Measurements from ENCODE around the gene MIEF2. TPM values are rescaled to one million over a fixed set of nuclear protein-coding genes. Genes with fewer than 3 reads are reported as not detected.

Gene MIEF2
- total and polyA plus RNA-seq, 2 donors (not counting 3 experiments of a cell fraction or from before 2014, with no cell fraction given) = 8.3 to 22.7 TPM

DNA sequence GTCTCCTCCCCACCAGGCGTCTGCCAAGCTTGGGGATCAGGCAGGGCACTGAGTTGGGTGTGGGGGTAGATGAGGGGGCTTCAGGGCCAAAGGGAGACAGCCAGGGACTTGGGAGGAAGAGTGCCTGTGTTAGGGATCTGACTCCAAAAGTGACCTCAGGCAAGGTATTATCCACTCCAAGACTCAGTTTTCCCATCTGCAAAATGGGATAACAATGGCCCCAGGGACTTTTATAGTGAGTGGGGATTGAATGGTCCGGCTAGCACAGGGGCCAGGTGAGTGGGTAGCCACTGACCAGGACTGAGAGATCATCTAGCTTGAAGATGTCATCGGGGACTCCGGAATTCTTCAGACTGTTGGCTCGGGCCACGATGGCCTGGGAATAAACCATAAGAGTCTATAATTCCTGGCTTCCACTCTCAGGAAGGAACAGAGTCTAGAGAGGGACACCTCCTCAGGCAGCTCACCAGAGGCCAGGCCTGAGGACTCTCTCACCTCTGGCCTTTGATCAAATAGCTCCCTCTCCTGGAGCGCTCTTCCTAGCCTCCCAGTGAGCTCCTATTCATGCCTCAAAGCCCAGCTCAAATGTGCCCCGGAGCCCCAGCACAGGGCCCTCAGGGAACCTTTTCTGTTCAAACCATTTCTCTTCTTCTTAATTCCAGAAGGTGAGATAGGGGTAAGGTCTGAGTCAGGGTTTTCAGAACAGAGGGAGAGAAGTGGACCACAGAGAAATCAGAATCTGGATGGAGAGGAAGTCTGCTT is 5.4 kb upstream of the MIEF2 start:
- no peak for FAIRE-seq
- no peak overlapping the region for H3K9ac ChIP-seq (replicated peaks; ENCODE audit: extremely low read depth, insufficient read depth, low read length)
- dilution Hi-C loops (cut with MboI; ENCODE audit: extremely low pct_ligation_motif_present, low sequenced_read_pairs) (no loop called here), intact Hi-C loops (cut with micrococcal nuclease) (no loop called here)
- peaks cover 4 to 60% of the 10 kb centered on the region in 2 experiments for H3K36me3 ChIP-seq (ENCODE audit: control insufficient read depth in 2 of 2, extremely low read depth in 1 of 2, insufficient read depth in 2 of 2, low read length in 2 of 2)
- H3K9me3 ChIP-seq (replicated peaks; ENCODE audit: control insufficient read depth, insufficient read depth, low read length) = no peaks in the 10 kb centered on the region
- no peak overlapping the region for H3K4me3 ChIP-seq (replicated peaks in 1 of 3; ENCODE audit: insufficient read depth in 1 of 3, low read depth in 1 of 3, low read length in 3 of 3)
- CTCF ChIA-PET = no interaction called here
- peaks cover 9% of the 10 kb centered on the region for H3K4me1 ChIP-seq (ENCODE audit: control insufficient read depth, extremely low read depth, insufficient read depth, low read length)
- no peak for DNase-seq (ENCODE audit: low read depth, low spot score)
- peaks cover 23% of the 10 kb centered on the region for H3K79me2 ChIP-seq (ENCODE audit: control insufficient read depth, insufficient read depth, low read length)
- no peaks in the 10 kb centered on the region for H3K27me3 ChIP-seq (ENCODE audit: control insufficient read depth in 2 of 2, insufficient read depth in 2 of 2, low read length in 2 of 2)
- no peak overlapping the region for H3K27ac ChIP-seq (ENCODE audit: insufficient read depth, low read depth, low read length)
- no peaks in the 10 kb centered on the region for H4K20me1 ChIP-seq (replicated peaks; ENCODE audit: control insufficient read depth, extremely low read depth, insufficient read depth, low read length)
- BruUV-seq (replicated peaks) = no TSS peak
- POLR2A ChIA-PET = no interaction called here
- no peak overlapping the region for H3K4me2 ChIP-seq (ENCODE audit: insufficient read depth, low read length)
- no peak overlapping the region for H2AFZ ChIP-seq (ENCODE audit: low read depth, low read length)
- no peaks in the 10 kb centered on the region for H3K9me1 ChIP-seq (replicated peaks; ENCODE audit: control insufficient read depth, extremely low read depth, insufficient read depth, low read length)
- TF ChIP-seq MYC (IDR thresholded peaks at IDR 0.05; ENCODE audit: low read depth, low read length) (no peak), POLR2A (IDR thresholded peaks at IDR 0.05; ENCODE audit: low read depth, low read length) (no peak), GATA2 (IDR thresholded peaks at IDR 0.05; ENCODE audit: insufficient read depth, insufficient read length, low read depth, low read length) (no peak), JUN (IDR thresholded peaks at IDR 0.05; ENCODE audit: borderline replicate concordance, insufficient read depth, insufficient read length, low read depth) (no peak)
- TF ChIP-seq, protein P1, sequence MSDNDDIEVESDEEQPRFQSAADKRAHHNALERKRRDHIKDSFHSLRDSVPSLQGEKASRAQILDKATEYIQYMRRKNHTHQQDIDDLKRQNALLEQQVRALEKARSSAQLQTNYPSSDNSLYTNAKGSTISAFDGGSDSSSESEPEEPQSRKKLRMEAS (IDR thresholded peaks at IDR 0.05; ENCODE audit: insufficient read depth, insufficient read length) = no peak

DNA sequence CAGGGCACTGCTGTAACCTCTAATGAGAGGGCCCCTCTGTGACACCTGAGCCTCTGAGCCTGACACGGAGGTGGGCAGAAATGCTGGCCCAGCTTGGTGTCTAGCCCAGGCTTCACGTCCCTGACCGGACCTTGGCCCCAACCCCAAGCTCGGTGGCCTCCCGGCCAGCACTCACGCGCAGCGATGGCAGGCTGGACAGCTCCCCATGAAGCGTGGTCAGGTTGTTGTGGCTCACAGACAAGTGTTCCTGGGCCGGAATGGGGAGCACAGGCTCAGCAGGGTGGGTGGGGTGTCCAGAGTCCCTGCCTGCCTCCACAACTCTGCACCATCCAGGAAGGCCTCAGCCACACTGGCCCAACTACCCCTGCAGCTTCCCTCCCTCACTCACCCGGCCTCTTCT is 4.1 kb upstream of the MIEF2 start:
- no peak overlapping the region for H2AFZ ChIP-seq (ENCODE audit: low read depth, low read length)
- peaks cover 23% of the 10 kb centered on the region for H3K79me2 ChIP-seq (ENCODE audit: control insufficient read depth, insufficient read depth, low read length)
- peaks cover 12% of the 10 kb centered on the region for H3K4me1 ChIP-seq (ENCODE audit: control insufficient read depth, extremely low read depth, insufficient read depth, low read length)
- FAIRE-seq = no peak
- POLR2A ChIA-PET = no interaction called here
- CTCF ChIA-PET = interaction anchor here (0.6 to 2.5 kb wide), 2 partner anchors 8 to 39 kb away, joined by 3 to 12 read pairs; no protein-coding TSS in a partner anchor
- no peak for DNase-seq (ENCODE audit: low read depth, low spot score)
- no peaks in the 10 kb centered on the region for H3K9me1 ChIP-seq (replicated peaks; ENCODE audit: control insufficient read depth, extremely low read depth, insufficient read depth, low read length)
- no peak overlapping the region for H3K4me2 ChIP-seq (ENCODE audit: insufficient read depth, low read length)
- intact Hi-C loops (cut with micrococcal nuclease) (no loop called here), dilution Hi-C loops (cut with MboI; ENCODE audit: extremely low pct_ligation_motif_present, low sequenced_read_pairs) (no loop called here)
- TF ChIP-seq, protein P1 (IDR thresholded peaks at IDR 0.05; ENCODE audit: insufficient read depth, insufficient read length) = no peak
- TF ChIP-seq JUN (IDR thresholded peaks at IDR 0.05; ENCODE audit: borderline replicate concordance, insufficient read depth, insufficient read length, low read depth) (no peak), GATA2 (IDR thresholded peaks at IDR 0.05; ENCODE audit: insufficient read depth, insufficient read length, low read depth, low read length) (no peak), MYC (IDR thresholded peaks at IDR 0.05; ENCODE audit: low read depth, low read length) (no peak), EZH2 (IDR thresholded peaks at IDR 0.05; ENCODE audit: borderline replicate concordance, low read depth, low read length, severe bottlenecking) (no peak), POLR2AphosphoS5 (IDR thresholded peaks at IDR 0.05; ENCODE audit: insufficient read depth, low read depth, low read length) (no peak), FOS (IDR thresholded peaks at IDR 0.05; ENCODE audit: borderline replicate concordance, insufficient read depth, low read length) (no peak), POLR2A (IDR thresholded peaks at IDR 0.05; ENCODE audit: low read depth, low read length) (no peak)
- TF ChIP-seq, protein P2, sequence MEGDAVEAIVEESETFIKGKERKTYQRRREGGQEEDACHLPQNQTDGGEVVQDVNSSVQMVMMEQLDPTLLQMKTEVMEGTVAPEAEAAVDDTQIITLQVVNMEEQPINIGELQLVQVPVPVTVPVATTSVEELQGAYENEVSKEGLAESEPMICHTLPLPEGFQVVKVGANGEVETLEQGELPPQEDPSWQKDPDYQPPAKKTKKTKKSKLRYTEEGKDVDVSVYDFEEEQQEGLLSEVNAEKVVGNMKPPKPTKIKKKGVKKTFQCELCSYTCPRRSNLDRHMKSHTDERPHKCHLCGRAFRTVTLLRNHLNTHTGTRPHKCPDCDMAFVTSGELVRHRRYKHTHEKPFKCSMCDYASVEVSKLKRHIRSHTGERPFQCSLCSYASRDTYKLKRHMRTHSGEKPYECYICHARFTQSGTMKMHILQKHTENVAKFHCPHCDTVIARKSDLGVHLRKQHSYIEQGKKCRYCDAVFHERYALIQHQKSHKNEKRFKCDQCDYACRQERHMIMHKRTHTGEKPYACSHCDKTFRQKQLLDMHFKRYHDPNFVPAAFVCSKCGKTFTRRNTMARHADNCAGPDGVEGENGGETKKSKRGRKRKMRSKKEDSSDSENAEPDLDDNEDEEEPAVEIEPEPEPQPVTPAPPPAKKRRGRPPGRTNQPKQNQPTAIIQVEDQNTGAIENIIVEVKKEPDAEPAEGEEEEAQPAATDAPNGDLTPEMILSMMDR (IDR thresholded peaks at IDR 0.05; ENCODE audit: extremely low read depth in 1 of 2, insufficient read depth in 1 of 2, low read depth in 1 of 2, low read length in 2 of 2) = no peak
- no peaks in the 10 kb centered on the region for H3K9me3 ChIP-seq (replicated peaks; ENCODE audit: control insufficient read depth, insufficient read depth, low read length)
- BruUV-seq (replicated peaks) = no TSS peak
- no peak overlapping the region for H3K9ac ChIP-seq (replicated peaks; ENCODE audit: extremely low read depth, insufficient read depth, low read length)
- no peaks in the 10 kb centered on the region for H3K27me3 ChIP-seq (ENCODE audit: control insufficient read depth in 2 of 2, insufficient read depth in 2 of 2, low read length in 2 of 2)
- H3K27ac ChIP-seq (ENCODE audit: insufficient read depth, low read depth, low read length) = no peak overlapping the region
- H3K4me3 ChIP-seq (replicated peaks in 1 of 3; ENCODE audit: insufficient read depth in 1 of 3, low read depth in 1 of 3, low read length in 3 of 3) = no peak overlapping the region
- no peaks in the 10 kb centered on the region for H4K20me1 ChIP-seq (replicated peaks; ENCODE audit: control insufficient read depth, extremely low read depth, insufficient read depth, low read length)
- H3K36me3 ChIP-seq (ENCODE audit: control insufficient read depth in 2 of 2, extremely low read depth in 1 of 2, insufficient read depth in 2 of 2, low read length in 2 of 2) = peaks cover 4 to 48% of the 10 kb centered on the region in 2 experiments
